ENCODE measurements around the gene PARVG. TPM values are rescaled to one million over a fixed set of nuclear protein-coding genes. Genes with fewer than 3 reads are reported as not detected.

PARVG gene
- total and polyA plus RNA-seq, 2 experiments from 2014 or later = 0.33 TPM; not detected in 1

- no peak overlapping the region for H3K27ac ChIP-seq
- peaks cover 29% of the 10 kb centered on the region for H3K4me1 ChIP-seq (ENCODE audit: low read depth)
- H3K27me3 ChIP-seq = no peaks in the 10 kb centered on the region
- no peaks in the 10 kb centered on the region for H3K36me3 ChIP-seq
- no peak for DNase-seq (ENCODE audit: low read depth in 1 of 2, low spot score in 1 of 2)
- H3K4me3 ChIP-seq = no peak overlapping the region
- H3K9me3 ChIP-seq (ENCODE audit: low read depth) = no peaks in the 10 kb centered on the region
- no peak for TF ChIP-seq CTCF (IDR thresholded peaks at IDR 0.05; ENCODE audit: low read depth, low read length)
These were observed 38.2 kb upstream of the PARVG start for GRCh38 chr22:44142421-44143104.

DNA sequence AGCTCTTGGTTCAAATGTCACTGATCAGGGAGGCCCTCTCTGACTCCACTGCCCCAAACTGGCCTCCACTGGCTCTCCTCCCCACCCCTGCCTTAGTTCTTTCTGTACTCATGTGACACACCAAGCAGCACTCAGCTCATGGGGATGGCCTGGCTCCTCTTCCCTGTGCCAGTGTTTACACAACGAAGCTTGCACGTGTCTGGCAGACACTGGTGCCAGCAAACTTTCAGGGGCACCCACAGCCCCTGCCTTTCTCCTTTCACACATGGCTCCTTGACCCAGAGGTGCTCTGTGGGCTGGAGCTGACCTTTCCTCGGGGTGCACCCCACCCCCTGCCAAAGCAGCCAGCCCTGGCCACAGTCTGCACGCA is 37.6 kb upstream of the PARVG start:
- DNase-seq (ENCODE audit: low read depth in 1 of 2, low spot score in 1 of 2) = no peak
- Histone ChIP-seq H3K36me3 (no peaks in the 10 kb centered on the region), H3K27me3 (no peaks in the 10 kb centered on the region), H3K27ac (no peak overlapping the region), H3K9me3 (ENCODE audit: low read depth) (no peaks in the 10 kb centered on the region), H3K4me3 (no peak overlapping the region), H3K4me1 (ENCODE audit: low read depth) (peaks cover 33% of the 10 kb centered on the region)
- no peak for TF ChIP-seq CTCF (IDR thresholded peaks at IDR 0.05; ENCODE audit: low read depth, low read length)

- no peak for DNase-seq (ENCODE audit: low read depth in 1 of 2, low spot score in 1 of 2)
- H3K27me3 ChIP-seq = peaks cover under 1% of the 10 kb centered on the region
- TF ChIP-seq CTCF (IDR thresholded peaks at IDR 0.05; ENCODE audit: low read depth, low read length) = no peak
- H3K4me3 ChIP-seq = no peak overlapping the region
- H3K9me3 ChIP-seq (ENCODE audit: low read depth) = no peaks in the 10 kb centered on the region
- H3K36me3 ChIP-seq = no peaks in the 10 kb centered on the region
- no peak overlapping the region for H3K27ac ChIP-seq
- H3K4me1 ChIP-seq (ENCODE audit: low read depth) = peaks cover 36% of the 10 kb centered on the region
These were observed 37.1 kb upstream of the PARVG start for GRCh38 chr22:44143579-44143978.

GRCh38 chr22:44144046-44144569 is 36.6 kb upstream of the PARVG start:
- DNase-seq (ENCODE audit: low read depth in 1 of 2, low spot score in 1 of 2) = no peak
- peaks cover 36% of the 10 kb centered on the region for H3K4me1 ChIP-seq (ENCODE audit: low read depth)
- H3K9me3 ChIP-seq (ENCODE audit: low read depth) = no peaks in the 10 kb centered on the region
- no peak for TF ChIP-seq CTCF (IDR thresholded peaks at IDR 0.05; ENCODE audit: low read depth, low read length)
- H3K27ac ChIP-seq = no peak overlapping the region
- H3K36me3 ChIP-seq = no peaks in the 10 kb centered on the region
- peaks cover 3% of the 10 kb centered on the region for H3K27me3 ChIP-seq
- no peak overlapping the region for H3K4me3 ChIP-seq

GRCh38 chr22:44145544-44145943 is 35.2 kb upstream of the PARVG start:
- Histone ChIP-seq H3K27me3 (peaks cover 3% of the 10 kb centered on the region), H3K4me1 (ENCODE audit: low read depth) (peaks cover 32% of the 10 kb centered on the region), H3K27ac (no peak overlapping the region), H3K36me3 (no peaks in the 10 kb centered on the region), H3K4me3 (no peak overlapping the region), H3K9me3 (ENCODE audit: low read depth) (no peaks in the 10 kb centered on the region)
- TF ChIP-seq CTCF (IDR thresholded peaks at IDR 0.05; ENCODE audit: low read depth, low read length) = no peak
- DNase-seq (ENCODE audit: low read depth in 1 of 2, low spot score in 1 of 2) = peak in 1 of 2 donors; percentile 61
